Calu3 (cell line): ENCODE data around the gene APCDD1L. TPM values are rescaled to one million over a fixed set of nuclear protein-coding genes. Genes with fewer than 3 reads are reported as not detected.
A peak's percentile ranks its signal among the peaks of the same experiment; 100 is the strongest.

Experiments used
- BruUV-seq: library from RNA; stranded (reverse); fragments of 400-500 nt; replicated peaks from 2 replicates; lab custom pipeline; 2021; lab: Mats Ljungman, UMichigan
- CTCF ChIA-PET: fragments of 300-600 bp; sonication (Branson Sonifier 250); formaldehyde crosslinking; loops from one replicate; lab custom pipeline; 2022; ENCODE audit warnings: antibody characterized with exemption; lab: Charles Lee
- DNase-seq: peaks from one replicate; pipeline ENCODE4 v3.0.0; 2022
- H3K27ac Mint-ChIP-seq: one replicate; pipeline ENCODE4 v1.8.0; 2022; ENCODE audit warnings: mixed read lengths; ENCODE audit not compliant: unreplicated experiment
- H3K27me3 Mint-ChIP-seq: one replicate; pipeline ENCODE4 v1.8.0; 2022; ENCODE audit warnings: mixed read lengths; ENCODE audit not compliant: unreplicated experiment
- H3K36me3 Mint-ChIP-seq: one replicate; pipeline ENCODE4 v1.8.0; 2022; ENCODE audit warnings: mild to moderate bottlenecking, moderate library complexity, mixed read lengths; ENCODE audit not compliant: insufficient read depth, unreplicated experiment
- H3K4me1 Mint-ChIP-seq: one replicate; pipeline ENCODE4 v1.8.0; 2022; ENCODE audit warnings: mild to moderate bottlenecking, low read depth, mixed read lengths; ENCODE audit not compliant: unreplicated experiment
- H3K4me3 Mint-ChIP-seq: one replicate; pipeline ENCODE4 v1.8.0; 2022; ENCODE audit warnings: mild to moderate bottlenecking, low read depth, moderate library complexity, mixed read lengths; ENCODE audit not compliant: unreplicated experiment
- H3K9me3 Mint-ChIP-seq: one replicate; pipeline ENCODE4 v1.8.0; 2022; ENCODE audit warnings: low read depth, mixed read lengths; ENCODE audit not compliant: unreplicated experiment
- intact Hi-C: fragments of 100-400 bp; cut with micrococcal nuclease; formaldehyde crosslinking; loops from one replicate; pipeline ENCODE4 v1.10.0; 2022; ENCODE audit not compliant: unreplicated experiment
- total RNA-seq: library from RNA; stranded (reverse); gene quantifications from 2 replicates; pipeline ENCODE4 v1.2.3, GENCODE V29; 2022
- TF ChIP-seq, protein P1 (sequence below): fragments of 200-600 bp; IDR thresholded peaks from one replicate; pipeline ENCODE4 v1.8.0; 2022; ENCODE audit warnings: antibody characterized with exemption; ENCODE audit not compliant: unreplicated experiment

APCDD1L gene
- total RNA-seq, 1 experiment from 2014 or later: not detected

GRCh38 chr20:58483051-58483450 is 32.1 kb downstream of the APCDD1L start:
- CTCF ChIA-PET: interaction anchor here (1.5 to 2.4 kb wide), 2 partner anchors 15 to 169 kb away, joined by 3 to 12 read pairs; partner anchors contain the start of gene STX16
- intact Hi-C loops: loop anchor here (5.0 kb wide), 1 partner anchor 164 kb away; no protein-coding TSS in a partner anchor
- BruUV-seq: no TSS peak
- Mint-ChIP-seq H3K36me3 (no peaks in the 10 kb centered on the region), H3K9me3 (peaks cover 11% of the 10 kb centered on the region), H3K4me1 (no peaks in the 10 kb centered on the region), H3K27ac (no peak overlapping the region), H3K27me3 (peaks cover 53% of the 10 kb centered on the region), H3K4me3 (no peak overlapping the region)
- TF ChIP-seq, protein P1, sequence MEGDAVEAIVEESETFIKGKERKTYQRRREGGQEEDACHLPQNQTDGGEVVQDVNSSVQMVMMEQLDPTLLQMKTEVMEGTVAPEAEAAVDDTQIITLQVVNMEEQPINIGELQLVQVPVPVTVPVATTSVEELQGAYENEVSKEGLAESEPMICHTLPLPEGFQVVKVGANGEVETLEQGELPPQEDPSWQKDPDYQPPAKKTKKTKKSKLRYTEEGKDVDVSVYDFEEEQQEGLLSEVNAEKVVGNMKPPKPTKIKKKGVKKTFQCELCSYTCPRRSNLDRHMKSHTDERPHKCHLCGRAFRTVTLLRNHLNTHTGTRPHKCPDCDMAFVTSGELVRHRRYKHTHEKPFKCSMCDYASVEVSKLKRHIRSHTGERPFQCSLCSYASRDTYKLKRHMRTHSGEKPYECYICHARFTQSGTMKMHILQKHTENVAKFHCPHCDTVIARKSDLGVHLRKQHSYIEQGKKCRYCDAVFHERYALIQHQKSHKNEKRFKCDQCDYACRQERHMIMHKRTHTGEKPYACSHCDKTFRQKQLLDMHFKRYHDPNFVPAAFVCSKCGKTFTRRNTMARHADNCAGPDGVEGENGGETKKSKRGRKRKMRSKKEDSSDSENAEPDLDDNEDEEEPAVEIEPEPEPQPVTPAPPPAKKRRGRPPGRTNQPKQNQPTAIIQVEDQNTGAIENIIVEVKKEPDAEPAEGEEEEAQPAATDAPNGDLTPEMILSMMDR: no peak
- DNase-seq: no peak

GRCh38 chr20:58482416-58482815 is 32.8 kb downstream of the APCDD1L start:
- intact Hi-C loops: loop anchor here (5.0 kb wide), 1 partner anchor 165 kb away; no protein-coding TSS in a partner anchor
- CTCF ChIA-PET: interaction anchor here (0.5 to 2.4 kb wide), 3 partner anchors 16 to 1012 kb away, joined by 3 to 12 read pairs (median 4); partner anchors contain the start of gene STX16
- DNase-seq: no peak
- Mint-ChIP-seq H3K36me3 (no peaks in the 10 kb centered on the region), H3K27ac (no peak overlapping the region), H3K4me1 (no peaks in the 10 kb centered on the region), H3K9me3 (peaks cover 13% of the 10 kb centered on the region), H3K27me3 (peaks cover 52% of the 10 kb centered on the region), H3K4me3 (no peak overlapping the region)
- BruUV-seq: no TSS peak
- TF ChIP-seq, protein P1: no peak

- peak; percentile 61 for DNase-seq
- CTCF ChIA-PET: interaction anchor here (0.7 to 2.4 kb wide), 3 partner anchors 155 to 357 kb away, joined by 3 to 12 read pairs (median 4); partner anchors contain the start of gene STX16
- H3K9me3 Mint-ChIP-seq: peaks cover 17% of the 10 kb centered on the region
- H3K27me3 Mint-ChIP-seq: peaks cover 50% of the 10 kb centered on the region
- no peak overlapping the region for H3K4me3 Mint-ChIP-seq
- TF ChIP-seq, protein P1: peak; percentile 61
- no peaks in the 10 kb centered on the region for H3K36me3 Mint-ChIP-seq
- no peak overlapping the region for H3K27ac Mint-ChIP-seq
- intact Hi-C loops: loop anchor here (5.0 kb wide), 1 partner anchor 166 kb away; no protein-coding TSS in a partner anchor
- BruUV-seq: no TSS peak
- no peaks in the 10 kb centered on the region for H3K4me1 Mint-ChIP-seq
These were observed 33.6 kb downstream of the APCDD1L start for GRCh38 chr20:58481481-58482021.

GRCh38 chr20:58480551-58481336 is 34.5 kb downstream of the APCDD1L start:
- no peak for DNase-seq
- TF ChIP-seq, protein P1: no peak
- no TSS peak for BruUV-seq

More at GRCh38 chr20:58480551-58481336, 34.5 kb downstream of the APCDD1L start:
- peaks cover 12% of the 10 kb centered on the region for H3K9me3 Mint-ChIP-seq
- H3K36me3 Mint-ChIP-seq: no peaks in the 10 kb centered on the region
- CTCF ChIA-PET: interaction anchor here (1.1 to 2.4 kb wide), 2 partner anchors 171 to 358 kb away, joined by 3 to 12 read pairs; partner anchors contain the start of gene STX16
- H3K27me3 Mint-ChIP-seq: peaks cover 49% of the 10 kb centered on the region
- intact Hi-C loops: loop anchor here (5.0 kb wide), 1 partner anchor 167 kb away; no protein-coding TSS in a partner anchor
- no peaks in the 10 kb centered on the region for H3K4me1 Mint-ChIP-seq
- no peak overlapping the region for H3K4me3 Mint-ChIP-seq
- H3K27ac Mint-ChIP-seq: no peak overlapping the region
